ENCODE measurements around the gene ZCRB1. TPM values are rescaled to one million over a fixed set of nuclear protein-coding genes. Genes with fewer than 3 reads are reported as not detected.
"Not testable (repeated sequence)": the region's sequence is repeated elsewhere in the genome, so short reads cannot be mapped to it uniquely, and the experiment has no call there.

Gene ZCRB1
- total and polyA plus RNA-seq, 2 of the 4 experiments (the other 2 are of a cell fraction): 19.7 to 28.1 TPM

- H2AK9ac ChIP-seq (replicated peaks; ENCODE audit: low read depth, low read length, poor library complexity); H3K56ac ChIP-seq (ENCODE audit: extremely low read depth, insufficient read depth, low read length); CTCF ChIA-PET; H3K27me3 ChIP-seq (ENCODE audit: control insufficient read depth, insufficient read depth, low read length); dilution Hi-C loops (cut with HindIII; ENCODE audit: low sequenced_read_pairs, unreplicated experiment); intact Hi-C loops (cut with micrococcal nuclease); H2AK5ac ChIP-seq (ENCODE audit: low read depth, low read length); H2AFZ ChIP-seq (replicated peaks; ENCODE audit: low read length, poor library complexity); DNase-seq; BruUV-seq (replicated peaks); ATAC-seq (ENCODE audit: low read depth); H2BK120ac ChIP-seq (ENCODE audit: low read depth, low read length); H2BK20ac ChIP-seq (ENCODE audit: low read depth, low read length); H3K4me3 ChIP-seq (ENCODE audit: insufficient read depth, low read depth, low read length); H3K36me3 ChIP-seq (ENCODE audit: control insufficient read depth, insufficient read depth, low read length); H2BK5ac ChIP-seq (ENCODE audit: low read depth, low read length, poor library complexity, severe bottlenecking); H3K9me3 ChIP-seq (ENCODE audit: control insufficient read depth, insufficient read depth, low read length); H4K8ac ChIP-seq (ENCODE audit: low read depth in 2 of 2, low read length in 2 of 2); POLR2A ChIA-PET (ENCODE audit: unreplicated experiment); H3K4me1 ChIP-seq (ENCODE audit: control insufficient read depth, insufficient read depth, low read length); H2BK15ac ChIP-seq (ENCODE audit: low read depth, low read length); H3K4ac ChIP-seq (ENCODE audit: low read depth, low read length); H4K20me1 ChIP-seq (ENCODE audit: insufficient read depth, low read length); H3K9ac ChIP-seq (ENCODE audit: low read depth, low read length); H4K5ac ChIP-seq (ENCODE audit: low read depth, low read length); H3K27ac ChIP-seq (ENCODE audit: insufficient read depth, low read length); H4K91ac ChIP-seq (ENCODE audit: insufficient read depth, low read depth, low read length); H3K23ac ChIP-seq (ENCODE audit: low read depth, low read length); H3K4me2 ChIP-seq (ENCODE audit: low read depth, low read length); H3K18ac ChIP-seq (ENCODE audit: low read depth, low read length); H3K14ac ChIP-seq (replicated peaks; ENCODE audit: low read depth, low read length); H3K9me1 ChIP-seq (ENCODE audit: insufficient read depth, low read length): not testable (repeated sequence)
- in situ Hi-C loops (cut with MboI; ENCODE audit: low sequenced_read_pairs): loop anchor here (25.0 kb wide), 1 partner anchor 938 kb away; no protein-coding TSS in a partner anchor
- H3K79me1 ChIP-seq (ENCODE audit: low read depth in 1 of 2, low read length in 2 of 2): peaks cover 10 to 28% of the 10 kb centered on the region in 2 experiments
- no CpG with 5 or more reads among the region's 16 CpGs for WGBS, 2 experiments (ENCODE audit: extremely low coverage in 2 of 2, insufficient read length in 1 of 2)
Measured at GRCh38 chr12:42349119-42350020, 23.5 kb upstream of the ZCRB1 start.

All from IMR-90 (cell line).